GM12872 (cell line): ENCODE data around the gene APBA2.

Source experiments
- TF ChIP-seq, protein P1 (sequence below): IDR thresholded peaks from 3 replicates; pipeline ENCODE4 v1.5.1; 2011; ENCODE audit warnings: low read depth, mild to moderate bottlenecking, low read length, moderate library complexity; ENCODE audit not compliant: insufficient read depth

The APBA2 gene

DNA sequence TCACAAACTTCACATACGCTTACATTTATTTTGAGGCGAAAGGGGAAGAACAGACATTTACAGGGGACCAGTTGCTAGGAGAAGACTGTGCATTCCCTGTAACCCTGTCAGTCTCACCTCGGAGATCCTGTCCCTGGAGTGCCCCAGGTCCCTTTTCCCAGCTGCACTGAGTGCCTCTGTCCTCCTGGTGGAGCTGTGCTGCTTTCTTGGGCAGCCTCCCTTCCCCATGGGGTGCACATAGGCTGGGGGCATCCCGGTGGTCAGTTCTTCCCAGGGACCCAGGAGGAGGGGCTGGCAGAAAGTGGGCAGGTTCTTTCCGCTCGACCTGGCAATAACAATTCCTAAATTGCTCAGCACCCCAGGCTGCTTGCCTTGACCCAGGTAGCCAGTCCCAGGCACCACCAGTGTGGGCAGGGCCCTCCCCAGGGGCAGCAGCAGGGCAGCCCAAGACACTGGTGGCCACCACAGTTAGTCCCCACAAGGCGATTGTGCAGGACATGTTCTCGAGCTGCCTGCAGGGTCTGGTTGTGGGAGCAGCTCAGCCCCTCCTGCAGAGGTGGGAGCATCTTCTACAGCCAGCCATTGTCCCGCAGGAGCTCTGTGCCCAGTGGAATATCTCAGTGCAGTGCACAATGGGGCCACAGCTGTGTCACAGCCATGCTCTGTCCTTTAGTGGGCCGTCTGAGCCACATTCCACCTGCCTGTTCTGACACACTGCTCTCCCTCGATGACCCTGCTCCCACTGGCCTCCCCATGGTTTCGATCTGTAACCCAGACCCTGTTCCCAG lies 36.3 kb downstream of the APBA2 start:
- TF ChIP-seq, protein P1, sequence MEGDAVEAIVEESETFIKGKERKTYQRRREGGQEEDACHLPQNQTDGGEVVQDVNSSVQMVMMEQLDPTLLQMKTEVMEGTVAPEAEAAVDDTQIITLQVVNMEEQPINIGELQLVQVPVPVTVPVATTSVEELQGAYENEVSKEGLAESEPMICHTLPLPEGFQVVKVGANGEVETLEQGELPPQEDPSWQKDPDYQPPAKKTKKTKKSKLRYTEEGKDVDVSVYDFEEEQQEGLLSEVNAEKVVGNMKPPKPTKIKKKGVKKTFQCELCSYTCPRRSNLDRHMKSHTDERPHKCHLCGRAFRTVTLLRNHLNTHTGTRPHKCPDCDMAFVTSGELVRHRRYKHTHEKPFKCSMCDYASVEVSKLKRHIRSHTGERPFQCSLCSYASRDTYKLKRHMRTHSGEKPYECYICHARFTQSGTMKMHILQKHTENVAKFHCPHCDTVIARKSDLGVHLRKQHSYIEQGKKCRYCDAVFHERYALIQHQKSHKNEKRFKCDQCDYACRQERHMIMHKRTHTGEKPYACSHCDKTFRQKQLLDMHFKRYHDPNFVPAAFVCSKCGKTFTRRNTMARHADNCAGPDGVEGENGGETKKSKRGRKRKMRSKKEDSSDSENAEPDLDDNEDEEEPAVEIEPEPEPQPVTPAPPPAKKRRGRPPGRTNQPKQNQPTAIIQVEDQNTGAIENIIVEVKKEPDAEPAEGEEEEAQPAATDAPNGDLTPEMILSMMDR: no peak

DNA sequence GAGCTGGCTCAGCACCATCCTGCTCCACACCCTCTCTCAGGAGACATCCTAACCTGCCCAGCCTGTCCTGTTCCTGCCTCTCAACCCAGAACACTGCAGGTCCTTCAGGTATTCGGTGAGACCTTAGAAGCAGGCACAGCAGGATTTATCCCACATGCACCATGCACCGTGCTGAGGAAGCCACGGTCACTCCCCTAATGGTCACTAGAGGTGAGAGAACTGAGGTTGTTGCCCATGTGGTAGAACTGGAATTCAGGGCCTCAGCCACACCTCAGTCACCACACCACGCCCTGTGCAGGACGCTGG lies 36.9 kb downstream of the APBA2 start:
- TF ChIP-seq, protein P1: no peak

DNA sequence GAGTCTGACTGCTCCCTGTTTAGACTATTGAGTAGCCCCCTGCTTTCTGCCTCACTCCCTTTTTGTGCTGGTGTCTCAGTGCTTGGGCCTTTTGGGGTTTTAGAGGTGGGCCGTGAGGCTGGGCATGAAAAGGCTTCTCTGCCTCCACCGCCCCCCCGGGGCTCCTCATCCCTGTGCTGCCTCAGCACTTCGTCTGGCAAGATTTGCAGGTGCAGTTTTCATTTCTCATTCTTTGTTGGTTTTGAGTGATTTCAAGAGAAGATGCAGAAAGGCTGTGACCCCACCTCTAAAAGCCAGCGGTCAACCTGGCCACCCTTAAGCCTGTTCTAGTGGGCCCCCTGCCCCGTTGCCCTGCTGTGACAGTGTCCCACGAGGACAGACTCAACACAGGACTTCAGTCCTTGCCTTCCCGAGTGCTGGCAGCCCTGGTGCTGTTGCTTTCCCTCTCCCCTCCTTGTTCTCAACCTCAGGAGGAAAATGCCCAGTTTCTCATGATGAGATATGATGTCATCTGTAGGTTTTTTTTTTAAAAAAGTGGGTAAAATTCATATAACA lies 38.0 kb downstream of the APBA2 start:
- TF ChIP-seq, protein P1: no peak

DNA sequence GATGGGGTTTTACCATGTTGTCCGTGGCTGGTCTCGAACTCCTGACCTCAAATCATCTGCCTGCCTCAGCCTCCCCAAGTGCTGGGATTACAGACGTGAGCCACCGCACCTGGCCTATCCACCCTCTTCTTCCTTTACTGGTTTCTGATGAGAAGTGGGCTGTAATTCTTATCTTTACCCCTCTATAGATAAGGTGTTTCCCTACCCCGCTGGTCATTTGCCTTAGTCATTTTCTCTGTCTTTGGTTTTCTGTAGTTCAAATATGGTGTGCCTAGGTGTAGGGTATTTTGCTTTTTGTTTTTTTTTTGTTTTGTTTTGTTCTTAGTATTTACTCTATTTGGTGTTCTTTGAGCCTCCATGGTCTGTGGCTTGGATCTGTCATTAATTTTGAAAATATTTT lies 41.3 kb downstream of the APBA2 start:
- TF ChIP-seq, protein P1: no peak

DNA sequence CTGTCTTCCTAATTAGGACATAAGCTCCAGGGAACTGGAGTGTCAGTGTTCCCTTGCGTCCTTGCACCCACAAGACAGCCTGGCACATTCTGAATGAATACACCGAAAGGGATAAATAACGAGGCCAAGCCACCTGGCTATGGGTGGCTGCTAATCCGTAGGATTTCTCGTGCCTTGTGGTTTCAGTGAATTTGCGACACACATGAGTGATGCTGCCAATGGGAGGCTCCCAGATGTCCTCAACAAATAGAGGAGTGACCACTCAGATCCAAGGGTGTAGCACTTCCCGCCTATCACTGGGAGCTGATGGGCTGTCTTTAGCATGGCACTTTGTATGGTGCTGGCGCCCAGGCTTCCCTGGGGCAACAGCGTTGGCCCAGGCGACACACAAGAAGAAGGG lies 43.4 kb downstream of the APBA2 start:
- TF ChIP-seq, protein P1: no peak

DNA sequence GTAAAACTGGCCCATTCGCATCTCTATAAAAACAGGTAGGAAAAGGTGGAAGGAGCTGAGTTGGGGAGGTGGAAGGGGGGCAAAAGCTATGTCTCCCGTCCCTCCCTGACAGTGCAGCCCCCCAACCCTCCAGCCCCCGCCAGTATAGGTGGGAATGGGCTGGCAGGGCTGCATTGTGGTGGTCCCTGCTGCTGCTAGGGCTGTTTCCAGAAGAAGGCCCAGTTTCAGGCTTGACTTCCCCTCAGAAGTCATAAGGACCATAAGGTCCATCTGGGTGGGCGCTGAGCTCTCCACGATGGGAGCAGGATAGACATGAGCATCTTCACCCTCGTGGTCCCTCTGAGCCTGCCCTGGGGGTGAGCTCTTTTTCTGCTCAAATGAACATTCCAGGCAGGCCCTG lies 44.2 kb downstream of the APBA2 start:
- TF ChIP-seq, protein P1: no peak

DNA sequence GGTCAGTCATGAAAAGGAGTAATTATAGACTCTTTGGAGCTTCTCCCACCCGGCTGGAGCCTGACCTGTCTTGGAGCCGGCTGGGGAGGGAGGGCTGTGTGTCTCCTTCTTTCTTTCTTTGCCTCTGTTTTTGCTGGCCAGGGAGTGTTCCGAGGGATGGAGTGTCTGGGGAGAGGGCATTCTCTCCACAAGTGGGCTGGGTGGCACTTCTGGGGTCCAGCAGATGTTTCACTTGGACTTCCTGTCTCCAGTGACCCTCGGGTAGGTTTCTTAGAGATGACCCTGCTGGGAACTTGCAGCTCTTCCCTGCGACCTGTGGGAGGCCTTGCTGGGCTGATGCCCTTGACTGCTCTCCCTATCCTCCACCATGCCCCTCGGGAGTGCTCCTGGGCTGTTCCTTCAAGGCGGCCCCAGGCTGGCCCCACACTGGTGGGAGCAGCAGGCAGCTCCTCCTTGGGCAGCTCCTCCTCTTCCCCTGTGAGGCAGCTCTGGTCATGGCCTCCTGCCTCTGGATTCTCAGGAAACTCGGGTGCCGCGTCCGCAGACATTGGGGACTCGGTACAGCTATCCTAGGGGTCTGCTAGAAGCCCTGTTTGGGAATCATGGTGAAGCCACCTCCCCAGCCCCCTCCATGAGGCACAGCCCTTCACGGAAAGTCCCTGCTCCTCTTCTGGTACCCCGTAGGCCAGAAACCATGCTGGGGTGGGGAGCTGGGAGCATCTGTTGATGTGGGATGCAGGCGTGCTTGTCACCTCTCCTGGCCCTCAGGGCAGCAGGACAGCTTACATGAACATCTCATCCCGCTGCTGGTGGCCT lies 44.9 kb downstream of the APBA2 start:
- TF ChIP-seq, protein P1: no peak
